Kidney (tissue), 14 donors: ENCODE measurements around the gene SEC22C. TPM values are rescaled to one million over a fixed set of nuclear protein-coding genes. Genes with fewer than 3 reads are reported as not detected.

Source experiments
- DNase-seq, 5 donors: peaks; one replicate each; pipeline ENCODE4 v3.0.0-alpha.2; 2013 to 2020
- FAIRE-seq: peaks from 2 replicates; lab custom pipeline; 2012; peaks lifted over from hg19 to GRCh38; lab: Jason Lieb, UNC
- H3K27ac ChIP-seq, 2 donors: one replicate each; pipeline ENCODE4 v1.7.0; 2013; ENCODE audit warnings: low read depth in 2 of 2, low read length in 2 of 2, inconsistent platforms in 1 of 2
- H3K27me3 ChIP-seq: one replicate; pipeline ENCODE4 v1.7.1; 2013; ENCODE audit warnings: low read length, inconsistent platforms; ENCODE audit not compliant: control insufficient read depth, insufficient read depth
- H3K36me3 ChIP-seq, 3 donors: one replicate each; pipeline versions ENCODE4 v1.7.0 to v1.7.1; 2013; ENCODE audit warnings: low read length in 3 of 3, control low read depth in 1 of 3, inconsistent platforms in 1 of 3; ENCODE audit not compliant: insufficient read depth in 3 of 3, control insufficient read depth in 2 of 3
- H3K4me1 ChIP-seq, 3 donors: one replicate each; pipeline versions ENCODE4 v1.7.0 to v1.7.1; 2013; ENCODE audit warnings: low read length in 3 of 3, inconsistent platforms in 1 of 3, low read depth in 1 of 3; ENCODE audit not compliant: control insufficient read depth in 2 of 3, insufficient read depth in 2 of 3
- H3K4me3 ChIP-seq, 3 donors: one replicate each; pipeline versions ENCODE4 v1.7.0 to v1.8.1; 2013; ENCODE audit warnings: low read length in 3 of 3, control low read depth in 1 of 3, inconsistent platforms in 1 of 3
- H3K9ac ChIP-seq, 3 donors: one replicate each; pipeline versions ENCODE4 v1.7.0 to v1.7.1; 2013; ENCODE audit warnings: low read length in 3 of 3, control low read depth in 1 of 3, inconsistent platforms in 1 of 3
- H3K9me3 ChIP-seq, 3 donors: one replicate each; pipeline versions ENCODE4 v1.7.0 to v1.7.1; 2013; ENCODE audit warnings: low read length in 3 of 3, control low read depth in 1 of 3, inconsistent platforms in 1 of 3; ENCODE audit not compliant: control insufficient read depth in 2 of 3, insufficient read depth in 1 of 3
- intact Hi-C: fragments of 100-400 bp; cut with DNase I; formaldehyde crosslinking; loops from one replicate; pipeline ENCODE4 v1.11.1; 2022
- polyA plus RNA-seq: library from polyadenylated mRNA; stranded (reverse); fragments of 350-450 nt; fragmentation: Illumina TruSeq; extraction: RNeasy Lipid Tissue Mini Kit (QIAGEN cat#74804); gene quantifications from one replicate; pipeline ENCODE4 v1.2.3, GENCODE V29; 2014; ENCODE audit warnings: low read depth, low replicate concordance; ENCODE audit not compliant: insufficient read depth
- total RNA-seq: library from RNA; stranded (reverse); fragmentation: NEBNext Ultra II Directional; extraction: Animal tissue kit (Norgen Biotek cat#: 25700); gene quantifications from one replicate; pipeline ENCODE4 v1.2.1, GENCODE V29; 2021
- TF ChIP-seq, protein P1 (sequence below): IDR thresholded peaks from 3 replicates; pipeline ENCODE4 v1.5.1; 2012; ENCODE audit warnings: mild to moderate bottlenecking, moderate library complexity, borderline replicate concordance; ENCODE audit not compliant: insufficient read depth; ENCODE audit errors: extremely low read depth
- donor health status: control.
- donor health status: control.
- donor health status: control.
- donor health status: control.
- donor health status: control.
- donor health status: DM: yes; HTN: yes; CAD: no.
- donor health status: Normal renal cell carcinoma (clear cell type).

Gene SEC22C
- total and polyA plus RNA-seq, 2 donors from 2014 or later: 32.8 to 43.6 TPM

DNA sequence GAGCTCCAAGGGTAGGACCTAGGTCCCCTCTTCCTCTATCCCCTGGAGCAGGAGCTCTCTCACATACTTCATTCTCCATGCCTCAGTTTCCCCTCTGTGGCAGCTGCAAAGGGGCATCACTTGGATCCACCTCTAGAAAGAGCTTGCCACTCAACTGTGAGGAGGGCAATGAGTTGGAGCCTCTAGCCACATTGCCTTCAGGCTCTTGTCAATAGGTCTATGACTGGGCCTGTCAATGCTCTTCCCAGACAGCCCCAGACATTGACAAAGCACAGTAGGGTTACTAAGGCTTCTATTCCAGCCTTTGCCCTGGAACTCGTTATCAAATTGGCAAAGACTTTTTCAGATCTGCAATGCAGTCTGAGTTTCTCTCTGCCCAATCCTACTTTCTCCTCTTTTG lies 83.7 kb downstream of the SEC22C start:
- TF ChIP-seq, protein P1, sequence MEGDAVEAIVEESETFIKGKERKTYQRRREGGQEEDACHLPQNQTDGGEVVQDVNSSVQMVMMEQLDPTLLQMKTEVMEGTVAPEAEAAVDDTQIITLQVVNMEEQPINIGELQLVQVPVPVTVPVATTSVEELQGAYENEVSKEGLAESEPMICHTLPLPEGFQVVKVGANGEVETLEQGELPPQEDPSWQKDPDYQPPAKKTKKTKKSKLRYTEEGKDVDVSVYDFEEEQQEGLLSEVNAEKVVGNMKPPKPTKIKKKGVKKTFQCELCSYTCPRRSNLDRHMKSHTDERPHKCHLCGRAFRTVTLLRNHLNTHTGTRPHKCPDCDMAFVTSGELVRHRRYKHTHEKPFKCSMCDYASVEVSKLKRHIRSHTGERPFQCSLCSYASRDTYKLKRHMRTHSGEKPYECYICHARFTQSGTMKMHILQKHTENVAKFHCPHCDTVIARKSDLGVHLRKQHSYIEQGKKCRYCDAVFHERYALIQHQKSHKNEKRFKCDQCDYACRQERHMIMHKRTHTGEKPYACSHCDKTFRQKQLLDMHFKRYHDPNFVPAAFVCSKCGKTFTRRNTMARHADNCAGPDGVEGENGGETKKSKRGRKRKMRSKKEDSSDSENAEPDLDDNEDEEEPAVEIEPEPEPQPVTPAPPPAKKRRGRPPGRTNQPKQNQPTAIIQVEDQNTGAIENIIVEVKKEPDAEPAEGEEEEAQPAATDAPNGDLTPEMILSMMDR: no peak
- Histone ChIP-seq H3K27me3 (peaks cover 7% of the 10 kb centered on the region), H3K9me3 (no peaks in the 10 kb centered on the region), H3K4me1 (peaks cover 0 to 11% (median 0%) of the 10 kb centered on the region in 3 donors), H3K4me3 (no peak overlapping the region), H3K36me3 (no peaks in the 10 kb centered on the region), H3K9ac (no peak overlapping the region), H3K27ac (no peak overlapping the region)
- intact Hi-C loops: no loop called here
- FAIRE-seq (no peak), DNase-seq (peak in 2 of 5 donors; percentile 1 to 5)

Other genes starting within 250 kb of the SEC22C start
- not detected for gene LYZL4, start 171.4 kb downstream of the SEC22C start, total RNA-seq
- gene LYZL4, start 171.4 kb downstream of the SEC22C start, polyA plus RNA-seq: not detected
- gene VIPR1, start 79.3 kb downstream of the SEC22C start, total RNA-seq: 4.9 TPM
- gene VIPR1, start 79.3 kb downstream of the SEC22C start, polyA plus RNA-seq: 5.3 TPM
- 18.8 TPM for gene SS18L2, start 8.9 kb upstream of the SEC22C start, total RNA-seq
- gene SS18L2, start 8.9 kb upstream of the SEC22C start, polyA plus RNA-seq: 42.4 TPM
- gene NKTR, start 18.7 kb upstream of the SEC22C start, total RNA-seq: 81.1 TPM
- 9.2 TPM for gene NKTR, start 18.7 kb upstream of the SEC22C start, polyA plus RNA-seq
- 26.6 TPM for gene ZBTB47, start 71.7 kb upstream of the SEC22C start, total RNA-seq
- 7.8 TPM for gene ZBTB47, start 71.7 kb upstream of the SEC22C start, polyA plus RNA-seq
- not detected for gene KLHL40, start 103.6 kb upstream of the SEC22C start, total RNA-seq
- not detected for gene KLHL40, start 103.6 kb upstream of the SEC22C start, polyA plus RNA-seq
- gene HHATL, start 120.8 kb upstream of the SEC22C start, total RNA-seq: not detected
- gene HHATL, start 120.8 kb upstream of the SEC22C start, polyA plus RNA-seq: not detected
- gene CCDC13, start 191.3 kb upstream of the SEC22C start, total RNA-seq: 5.3 TPM
- gene CCDC13, start 191.3 kb upstream of the SEC22C start, polyA plus RNA-seq: 7.0 TPM
- gene HIGD1A, start 222.5 kb upstream of the SEC22C start, total RNA-seq: 207 TPM
- 283 TPM for gene HIGD1A, start 222.5 kb upstream of the SEC22C start, polyA plus RNA-seq
- 8.9 TPM for gene ACKR2, start 227.5 kb upstream of the SEC22C start, total RNA-seq
- gene ACKR2, start 227.5 kb upstream of the SEC22C start, polyA plus RNA-seq: 0.86 TPM